Spleen (tissue), 7 donors: Measurements from ENCODE around the gene CLCN5.
A peak's percentile ranks its signal among the peaks of the same experiment; 100 is the strongest.

Experiments
- POLR2A ChIP-seq, 3 donors: fragments of 450-650 bp; IDR thresholded peaks; one replicate each; pipeline ENCODE4 v1.5.1; 2017; ENCODE audit warnings: antibody characterized with exemption in 3 of 3, mild to moderate bottlenecking in 1 of 3
- POLR2AphosphoS5 ChIP-seq, 3 donors: sonication (generic); formaldehyde crosslinking; IDR thresholded peaks; one replicate each; pipeline ENCODE4 v1.5.1; 2017; ENCODE audit warnings: antibody characterized with exemption in 3 of 3
- TF ChIP-seq, protein P1 (sequence below), 11 experiments: fragments of 200-600 bp in 7 of 11; fragments of 450-650 bp in 4 of 11; sonication (generic) in 4 of 11; IDR thresholded peaks in 8 of 11; conservative IDR thresholded peaks in 3 of 11; 1 replicate in 7 of 11; 2 replicates in 4 of 11; pipeline versions ENCODE4 v1.4.0 to v1.8.0; 2016 to 2021; ENCODE audit warnings: antibody characterized with exemption in 11 of 11, inconsistent platforms in 4 of 11, mild to moderate bottlenecking in 1 of 11
- donor health status: DM: no; HTN: no; CAD: no; lungs with moderate emphysema.
- donor health status: DM: no; HTN: no; CAD: no.
- donor health status: DM: no; HTN: no; CAD: no.

- TF ChIP-seq, protein P1, sequence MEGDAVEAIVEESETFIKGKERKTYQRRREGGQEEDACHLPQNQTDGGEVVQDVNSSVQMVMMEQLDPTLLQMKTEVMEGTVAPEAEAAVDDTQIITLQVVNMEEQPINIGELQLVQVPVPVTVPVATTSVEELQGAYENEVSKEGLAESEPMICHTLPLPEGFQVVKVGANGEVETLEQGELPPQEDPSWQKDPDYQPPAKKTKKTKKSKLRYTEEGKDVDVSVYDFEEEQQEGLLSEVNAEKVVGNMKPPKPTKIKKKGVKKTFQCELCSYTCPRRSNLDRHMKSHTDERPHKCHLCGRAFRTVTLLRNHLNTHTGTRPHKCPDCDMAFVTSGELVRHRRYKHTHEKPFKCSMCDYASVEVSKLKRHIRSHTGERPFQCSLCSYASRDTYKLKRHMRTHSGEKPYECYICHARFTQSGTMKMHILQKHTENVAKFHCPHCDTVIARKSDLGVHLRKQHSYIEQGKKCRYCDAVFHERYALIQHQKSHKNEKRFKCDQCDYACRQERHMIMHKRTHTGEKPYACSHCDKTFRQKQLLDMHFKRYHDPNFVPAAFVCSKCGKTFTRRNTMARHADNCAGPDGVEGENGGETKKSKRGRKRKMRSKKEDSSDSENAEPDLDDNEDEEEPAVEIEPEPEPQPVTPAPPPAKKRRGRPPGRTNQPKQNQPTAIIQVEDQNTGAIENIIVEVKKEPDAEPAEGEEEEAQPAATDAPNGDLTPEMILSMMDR (IDR thresholded peaks at IDR 0.05 in 8 of 11, conservative IDR thresholded peaks at IDR 0.05 in 3 of 11), result no peak
- TF ChIP-seq POLR2A (IDR thresholded peaks at IDR 0.05) (no peak), POLR2AphosphoS5 (IDR thresholded peaks at IDR 0.05) (peak; percentile 55 to 82 (median 80))
Observed at GRCh38 chrX:49922291-49923241, at the start of gene CLCN5.
